ENCODE data around the gene HGFAC.
A peak's percentile ranks its signal among the peaks of the same experiment; 100 is the strongest.
"Not testable (repeated sequence)": the region's sequence is repeated elsewhere in the genome, so short reads cannot be mapped to it uniquely, and the experiment has no call there.

HGFAC gene

GRCh38 chr4:3444351-3445110, 2.8 kb downstream of the HGFAC start:
- DNase-seq: no peak

- DNase-seq: no peak
Observed at GRCh38 chr4:3445111-3445820, 3.5 kb downstream of the HGFAC start.

- DNase-seq: no peak
Observed at GRCh38 chr4:3445829-3446545, 4.2 kb downstream of the HGFAC start.

GRCh38 chr4:3446631-3447320, 5.0 kb downstream of the HGFAC start:
- DNase-seq: no peak

- DNase-seq: no peak
Observed at GRCh38 chr4:3447431-3448395, 5.9 kb downstream of the HGFAC start.

- no peak for DNase-seq
Observed at GRCh38 chr4:3449047-3449573, 7.3 kb downstream of the HGFAC start.

- DNase-seq: no peak
Observed at GRCh38 chr4:3449574-3450534, 8.1 kb downstream of the HGFAC start.

- DNase-seq: no peak
Observed at GRCh38 chr4:3450643-3451042, 8.9 kb downstream of the HGFAC start.

- DNase-seq: no peak
Observed at GRCh38 chr4:3451956-3452355, 10.2 kb downstream of the HGFAC start.

GRCh38 chr4:3452376-3452775, 10.6 kb downstream of the HGFAC start:
- DNase-seq: no peak

GRCh38 chr4:3455596-3455995, 13.8 kb downstream of the HGFAC start:
- not testable (repeated sequence) for DNase-seq

GRCh38 chr4:3458371-3458770, 16.6 kb downstream of the HGFAC start:
- no peak for DNase-seq

- DNase-seq: not testable (repeated sequence)
Observed at GRCh38 chr4:3459156-3459555, 17.4 kb downstream of the HGFAC start.

- DNase-seq: no peak
Observed at GRCh38 chr4:3460926-3461325, 19.2 kb downstream of the HGFAC start.

- DNase-seq: peak; percentile 18
Observed at GRCh38 chr4:3461515-3462291, 19.9 kb downstream of the HGFAC start.

- DNase-seq: no peak
Observed at GRCh38 chr4:3462321-3462789, 20.6 kb downstream of the HGFAC start.

- DNase-seq: no peak
Observed at GRCh38 chr4:3462790-3463415, 21.1 kb downstream of the HGFAC start, which contains the start of gene DOK7. TSS of gene DOK7 (plus strand) at chr4:3463306. CDS start at chr4:3463376, 70 bp downstream.

- DNase-seq: no peak
Observed at GRCh38 chr4:3463556-3464348, 22.0 kb downstream of the HGFAC start.
